ENCODE measurements around the gene PRRC2A.

- TF ChIP-seq CTCF (IDR thresholded peaks at IDR 0.05; ENCODE audit: low read length) (no peak), EZH2phosphoT487 (IDR thresholded peaks at IDR 0.05; ENCODE audit: low read length) (no peak)
Measured at GRCh38 chr6:31621320-31621939, 915 bp downstream of the PRRC2A start.
